ENCODE measurements around the gene ZNF514. TPM values are rescaled to one million over a fixed set of nuclear protein-coding genes. Genes with fewer than 3 reads are reported as not detected.

Gene ZNF514
- total and polyA plus RNA-seq, 10 of the 15 experiments (the other 5 are each of a cell fraction or from before 2014, with no cell fraction given): 5.1 to 8.7 (median 6.6) TPM

- WGBS (ENCODE audit: insufficient coverage, insufficient replicate concordance, low lambda C conversion rate, missing lambda C conversion rate): 93% methylated on average over 18 of the region's 18 CpGs
- DNase-seq (ENCODE audit: low read depth, low spot score) (no peak), FAIRE-seq (no peak), ATAC-seq (no peak)
- POLR2A ChIA-PET: no interaction called here
- no peak overlapping the region for H3K4me3 ChIP-seq
- TF ChIP-seq POLR2A (IDR thresholded peaks at IDR 0.05; ENCODE audit: low read depth, low read length) (no peak), NFYB (IDR thresholded peaks at IDR 0.05; ENCODE audit: insufficient read depth, low read depth, low read length) (no peak), YBX1 (IDR thresholded peaks at IDR 0.05) (no peak), USF2 (IDR thresholded peaks at IDR 0.05; ENCODE audit: borderline replicate concordance, low read depth, low read length) (no peak)
- H3K9me3 ChIP-seq (replicated peaks; ENCODE audit: control insufficient read depth, insufficient read depth, low read length): peaks cover 3% of the 10 kb centered on the region; the same call in 1 of the 3 replicates
- BruUV-seq (replicated peaks): no TSS peak
- H3K4me2 ChIP-seq (ENCODE audit: control insufficient read depth, insufficient read depth): no peak overlapping the region
- H3K9ac ChIP-seq (ENCODE audit: control insufficient read depth, insufficient read depth, low read length): no peak overlapping the region
- in situ Hi-C loops (cut with MboI) (no loop called here), intact Hi-C loops (cut with micrococcal nuclease; ENCODE audit: unreplicated experiment) (no loop called here)
- CTCF ChIA-PET: interaction anchor here (1.0 kb wide), 1 partner anchor 20 kb away, joined by 3 read pairs; no protein-coding TSS in a partner anchor
- no peak overlapping the region for H3K27ac ChIP-seq (ENCODE audit: control insufficient read depth, insufficient read depth)
- RAD21 ChIA-PET (ENCODE audit: unreplicated experiment): no interaction called here
- peaks cover 3 to 11% of the 10 kb centered on the region in 2 experiments; a peak in 3 of 4 replicates for H3K36me3 ChIP-seq (ENCODE audit: control insufficient read depth in 2 of 2, insufficient read depth in 2 of 2, low read length in 1 of 2)
- H4K20me1 ChIP-seq (ENCODE audit: control insufficient read depth, insufficient read depth): no peaks in the 10 kb centered on the region
- H3K79me2 ChIP-seq (ENCODE audit: control insufficient read depth, insufficient read depth, low read length): no peaks in the 10 kb centered on the region
- SMC1A ChIA-PET (ENCODE audit: uncharacterized antibody, unreplicated experiment): no interaction called here
- no peaks in the 10 kb centered on the region for H3K27me3 ChIP-seq (replicated peaks in 1 of 2; ENCODE audit: control insufficient read depth in 2 of 2, insufficient read depth in 2 of 2, low read length in 1 of 2)
- no peaks in the 10 kb centered on the region for H3K4me1 ChIP-seq (ENCODE audit: control insufficient read depth, insufficient read depth, low read length)
- no peak overlapping the region for H2AFZ ChIP-seq (ENCODE audit: control insufficient read depth, low read depth, low read length)
Measured at GRCh38 chr2:95181774-95182173, 22.1 kb upstream of the ZNF514 start.

DNA sequence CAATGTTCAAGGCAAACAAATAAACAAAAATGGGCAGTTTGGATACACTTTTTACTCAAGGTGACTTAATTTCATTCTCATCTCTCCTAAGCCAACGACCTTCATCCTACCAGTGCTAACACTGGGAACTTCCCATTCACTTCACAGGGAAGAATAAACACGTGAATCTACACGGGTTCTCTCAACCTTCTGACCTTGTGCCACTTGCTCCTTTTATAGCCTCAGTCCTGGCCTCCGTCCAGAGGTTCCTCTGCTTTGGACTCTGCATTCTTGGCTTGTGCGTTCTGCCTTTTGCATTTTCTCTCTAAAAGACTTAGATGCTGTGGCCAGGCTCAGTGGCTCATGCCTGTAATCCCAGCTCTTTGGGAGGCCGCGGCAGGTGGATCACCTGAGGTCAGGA is 19.8 kb upstream of the ZNF514 start:
- Histone ChIP-seq H3K36me3 (ENCODE audit: control insufficient read depth in 2 of 2, insufficient read depth in 2 of 2, low read length in 1 of 2) (peaks cover 6 to 11% of the 10 kb centered on the region in 2 experiments; a peak in 3 of 4 replicates), H3K9ac (ENCODE audit: control insufficient read depth, insufficient read depth, low read length) (no peak overlapping the region), H3K9me3 (replicated peaks; ENCODE audit: control insufficient read depth, insufficient read depth, low read length) (peaks cover 3% of the 10 kb centered on the region; the same call in 1 of the 3 replicates), H4K20me1 (ENCODE audit: control insufficient read depth, insufficient read depth) (no peaks in the 10 kb centered on the region), H3K79me2 (ENCODE audit: control insufficient read depth, insufficient read depth, low read length) (no peaks in the 10 kb centered on the region), H2AFZ (ENCODE audit: control insufficient read depth, low read depth, low read length) (no peak overlapping the region), H3K4me2 (ENCODE audit: control insufficient read depth, insufficient read depth) (no peak overlapping the region), H3K27ac (ENCODE audit: control insufficient read depth, insufficient read depth) (no peak overlapping the region), H3K4me1 (ENCODE audit: control insufficient read depth, insufficient read depth, low read length) (no peaks in the 10 kb centered on the region), H3K27me3 (replicated peaks in 1 of 2; ENCODE audit: control insufficient read depth in 2 of 2, insufficient read depth in 2 of 2, low read length in 1 of 2) (no peaks in the 10 kb centered on the region), H3K4me3 (no peak overlapping the region)
- ChIA-PET CTCF (no interaction called here), RAD21 (ENCODE audit: unreplicated experiment) (no interaction called here), SMC1A (ENCODE audit: uncharacterized antibody, unreplicated experiment) (interaction anchor here (1.0 kb wide), 1 partner anchor 11 kb away, joined by 3 read pairs; no protein-coding TSS in a partner anchor), POLR2A (no interaction called here)
- ATAC-seq (no peak), DNase-seq (ENCODE audit: low read depth, low spot score) (no peak), FAIRE-seq (no peak)
- WGBS (ENCODE audit: insufficient coverage, insufficient replicate concordance, low lambda C conversion rate, missing lambda C conversion rate): 85% methylated on average over 7 of the region's 7 CpGs
- in situ Hi-C loops (cut with MboI): no loop called here
- BruUV-seq (replicated peaks): no TSS peak
- intact Hi-C loops (cut with micrococcal nuclease; ENCODE audit: unreplicated experiment): no loop called here
- no peak for TF ChIP-seq POLR2AphosphoS2 (IDR thresholded peaks at IDR 0.05; ENCODE audit: low read depth, low read length)
- TF ChIP-seq, protein P1, sequence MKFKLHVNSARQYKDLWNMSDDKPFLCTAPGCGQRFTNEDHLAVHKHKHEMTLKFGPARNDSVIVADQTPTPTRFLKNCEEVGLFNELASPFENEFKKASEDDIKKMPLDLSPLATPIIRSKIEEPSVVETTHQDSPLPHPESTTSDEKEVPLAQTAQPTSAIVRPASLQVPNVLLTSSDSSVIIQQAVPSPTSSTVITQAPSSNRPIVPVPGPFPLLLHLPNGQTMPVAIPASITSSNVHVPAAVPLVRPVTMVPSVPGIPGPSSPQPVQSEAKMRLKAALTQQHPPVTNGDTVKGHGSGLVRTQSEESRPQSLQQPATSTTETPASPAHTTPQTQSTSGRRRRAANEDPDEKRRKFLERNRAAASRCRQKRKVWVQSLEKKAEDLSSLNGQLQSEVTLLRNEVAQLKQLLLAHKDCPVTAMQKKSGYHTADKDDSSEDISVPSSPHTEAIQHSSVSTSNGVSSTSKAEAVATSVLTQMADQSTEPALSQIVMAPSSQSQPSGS (IDR thresholded peaks at IDR 0.05; ENCODE audit: low read length): no peak
- no peak for TF ChIP-seq SUPT20H (IDR thresholded peaks at IDR 0.05; ENCODE audit: borderline replicate concordance, control insufficient read depth, low read depth, low read length)
- TF ChIP-seq GATAD2B (conservative IDR thresholded peaks at IDR 0.05; ENCODE audit: low read depth): no peak
- no peak for TF ChIP-seq TAF1 (IDR thresholded peaks at IDR 0.05; ENCODE audit: borderline replicate concordance, low read depth, low read length)
- no peak for TF ChIP-seq MXI1 (IDR thresholded peaks at IDR 0.05; ENCODE audit: low read depth, low read length)
- no peak for TF ChIP-seq BCL11A (IDR thresholded peaks at IDR 0.05; ENCODE audit: low read depth, low read length)
- no peak for TF ChIP-seq ZBTB33 (IDR thresholded peaks at IDR 0.05)
- no peak for TF ChIP-seq ASH2L (IDR thresholded peaks at IDR 0.05; ENCODE audit: borderline replicate concordance, low read depth)
